ENCODE measurements around the gene ESAM. TPM values are rescaled to one million over a fixed set of nuclear protein-coding genes. Genes with fewer than 3 reads are reported as not detected.

The ESAM gene
- total and polyA plus RNA-seq, 10 of the 15 experiments (the other 5 are each of a cell fraction or from before 2014, with no cell fraction given): 2.7 to 43.6 (median 19.5) TPM

DNA sequence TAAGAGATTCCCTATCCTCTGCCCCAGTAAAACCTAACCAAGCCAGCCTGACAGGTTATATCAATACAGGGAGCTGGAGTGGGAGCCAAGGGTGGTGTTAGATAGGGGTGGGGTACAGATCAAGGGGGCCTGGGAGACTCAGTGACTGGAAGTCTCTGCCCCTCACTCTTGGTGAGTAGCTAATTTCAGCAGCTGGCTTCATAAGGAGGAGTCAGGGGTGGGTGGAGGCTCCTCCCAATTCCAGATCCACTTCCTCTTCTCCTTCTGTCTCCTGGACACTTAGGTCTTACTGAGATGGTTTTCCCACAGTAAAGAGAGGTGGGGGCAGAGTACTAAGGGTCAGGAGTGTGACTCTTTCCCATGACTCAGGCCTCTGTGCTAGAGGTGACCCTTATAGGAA is 8.9 kb downstream of the ESAM start:
- ChIA-PET POLR2A (no interaction called here), RAD21 (ENCODE audit: unreplicated experiment) (interaction anchor here (0.8 to 1.0 kb wide), 3 partner anchors 8 to 83 kb away, joined by 3 read pairs; no protein-coding TSS in a partner anchor), SMC1A (ENCODE audit: uncharacterized antibody, unreplicated experiment) (interaction anchor here (1.1 to 1.5 kb wide), 2 partner anchors 20 to 82 kb away, joined by 3 read pairs; no protein-coding TSS in a partner anchor), CTCF (interaction anchor here (0.7 to 2.2 kb wide), 4 partner anchors 40 to 346 kb away, joined by 3 to 10 read pairs (median 4); no protein-coding TSS in a partner anchor)
- H4K20me1 ChIP-seq (ENCODE audit: control insufficient read depth, insufficient read depth): no peaks in the 10 kb centered on the region
- ATAC-seq (no peak), DNase-seq (ENCODE audit: low read depth, low spot score) (no peak), FAIRE-seq (no peak)
- no peak overlapping the region for H3K9ac ChIP-seq (ENCODE audit: control insufficient read depth, insufficient read depth, low read length)
- H3K4me3 ChIP-seq: no peak overlapping the region
- intact Hi-C loops (cut with micrococcal nuclease; ENCODE audit: unreplicated experiment) (no loop called here), in situ Hi-C loops (cut with MboI) (no loop called here)
- no peak overlapping the region for H2AFZ ChIP-seq (ENCODE audit: control insufficient read depth, low read depth, low read length)
- no peaks in the 10 kb centered on the region; a peak in 1 of 4 replicates for H3K36me3 ChIP-seq (ENCODE audit: control insufficient read depth in 2 of 2, insufficient read depth in 2 of 2, low read length in 1 of 2)
- H3K27ac ChIP-seq (ENCODE audit: control insufficient read depth, insufficient read depth): no peak overlapping the region
- TF ChIP-seq CHD1 (IDR thresholded peaks at IDR 0.05; ENCODE audit: low read depth, low read length): no peak
- peak; percentile 55; the same call in 1 of the 2 replicates for TF ChIP-seq SPI1 (IDR thresholded peaks at IDR 0.05; ENCODE audit: borderline replicate concordance, insufficient read depth, low read depth, low read length)
- no peak for TF ChIP-seq NBN (IDR thresholded peaks at IDR 0.05)
- no peaks in the 10 kb centered on the region for H3K27me3 ChIP-seq (replicated peaks in 1 of 2; ENCODE audit: control insufficient read depth in 2 of 2, insufficient read depth in 2 of 2, low read length in 1 of 2)
- H3K9me3 ChIP-seq (replicated peaks; ENCODE audit: control insufficient read depth, insufficient read depth, low read length): no peaks in the 10 kb centered on the region
- no TSS peak for BruUV-seq (replicated peaks)
- H3K79me2 ChIP-seq (ENCODE audit: control insufficient read depth, insufficient read depth, low read length): peaks cover 8% of the 10 kb centered on the region
- no peak overlapping the region for H3K4me2 ChIP-seq (ENCODE audit: control insufficient read depth, insufficient read depth)
- peaks cover 2% of the 10 kb centered on the region; the same call in 1 of the 2 replicates for H3K4me1 ChIP-seq (ENCODE audit: control insufficient read depth, insufficient read depth, low read length)

DNA sequence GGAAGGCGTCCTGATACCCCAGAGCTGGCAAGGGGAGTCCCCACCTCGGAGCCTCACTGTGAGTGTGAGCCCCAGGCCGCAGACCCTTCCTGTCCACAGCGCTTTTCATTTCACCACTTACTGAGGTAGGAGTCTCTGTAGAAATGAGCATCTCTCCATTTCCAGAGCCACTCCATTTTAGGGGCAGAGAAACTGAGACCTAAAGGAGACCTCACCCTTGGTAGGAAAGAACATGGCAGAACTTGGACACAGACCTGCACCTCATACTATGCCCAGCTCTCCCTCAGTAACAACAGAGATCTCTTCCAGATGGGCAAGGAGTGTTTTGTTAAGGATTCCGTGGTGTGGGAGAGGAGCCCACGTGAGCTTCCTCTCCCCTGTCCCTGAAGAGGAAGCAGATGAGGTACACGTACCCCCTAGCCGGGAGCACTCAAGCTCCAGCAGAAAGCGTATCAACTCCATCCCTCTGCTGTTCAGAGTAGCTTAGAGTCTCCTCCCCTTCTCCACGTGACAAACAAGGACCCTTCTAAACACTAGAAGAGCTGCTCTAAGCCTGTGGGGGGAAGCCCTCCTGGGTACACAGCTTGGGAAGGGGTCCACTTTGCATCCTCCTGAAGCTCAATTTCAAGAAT is 9.5 kb downstream of the ESAM start:
- Histone ChIP-seq H4K20me1 (ENCODE audit: control insufficient read depth, insufficient read depth) (no peaks in the 10 kb centered on the region), H3K36me3 (ENCODE audit: control insufficient read depth in 2 of 2, insufficient read depth in 2 of 2, low read length in 1 of 2) (no peaks in the 10 kb centered on the region; a peak in 1 of 4 replicates), H3K27me3 (replicated peaks in 1 of 2; ENCODE audit: control insufficient read depth in 2 of 2, insufficient read depth in 2 of 2, low read length in 1 of 2) (no peaks in the 10 kb centered on the region), H3K27ac (ENCODE audit: control insufficient read depth, insufficient read depth) (no peak overlapping the region), H3K79me2 (ENCODE audit: control insufficient read depth, insufficient read depth, low read length) (peaks cover 2% of the 10 kb centered on the region), H3K9me3 (replicated peaks; ENCODE audit: control insufficient read depth, insufficient read depth, low read length) (no peaks in the 10 kb centered on the region), H3K4me1 (ENCODE audit: control insufficient read depth, insufficient read depth, low read length) (no peaks in the 10 kb centered on the region), H3K9ac (ENCODE audit: control insufficient read depth, insufficient read depth, low read length) (no peak overlapping the region), H3K4me3 (no peak overlapping the region), H2AFZ (ENCODE audit: control insufficient read depth, low read depth, low read length) (no peak overlapping the region), H3K4me2 (ENCODE audit: control insufficient read depth, insufficient read depth) (no peak overlapping the region)
- CTCF ChIA-PET: interaction anchor here (0.7 to 2.2 kb wide), 4 partner anchors 41 to 346 kb away, joined by 3 to 10 read pairs (median 4); no protein-coding TSS in a partner anchor
- no peak for FAIRE-seq
- DNase-seq (ENCODE audit: low read depth, low spot score): no peak
- in situ Hi-C loops (cut with MboI): no loop called here
- no peak for ATAC-seq
- BruUV-seq (replicated peaks): no TSS peak
- 45% methylated on average over 10 of the region's 10 CpGs for WGBS (ENCODE audit: insufficient coverage, insufficient replicate concordance, low lambda C conversion rate, missing lambda C conversion rate)
- TF ChIP-seq RFX5 (IDR thresholded peaks at IDR 0.05; ENCODE audit: low read depth, low read length) (no peak), ZNF217 (IDR thresholded peaks at IDR 0.05) (no peak), CREM (IDR thresholded peaks at IDR 0.05; ENCODE audit: low read depth) (no peak), SMARCA5 (IDR thresholded peaks at IDR 0.05) (no peak)
- TF ChIP-seq, protein P1, sequence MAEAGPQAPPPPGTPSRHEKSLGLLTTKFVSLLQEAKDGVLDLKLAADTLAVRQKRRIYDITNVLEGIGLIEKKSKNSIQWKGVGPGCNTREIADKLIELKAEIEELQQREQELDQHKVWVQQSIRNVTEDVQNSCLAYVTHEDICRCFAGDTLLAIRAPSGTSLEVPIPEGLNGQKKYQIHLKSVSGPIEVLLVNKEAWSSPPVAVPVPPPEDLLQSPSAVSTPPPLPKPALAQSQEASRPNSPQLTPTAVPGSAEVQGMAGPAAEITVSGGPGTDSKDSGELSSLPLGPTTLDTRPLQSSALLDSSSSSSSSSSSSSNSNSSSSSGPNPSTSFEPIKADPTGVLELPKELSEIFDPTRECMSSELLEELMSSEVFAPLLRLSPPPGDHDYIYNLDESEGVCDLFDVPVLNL (IDR thresholded peaks at IDR 0.05; ENCODE audit: low read depth, low read length): no peak
- POLR2A ChIA-PET: no interaction called here
- RAD21 ChIA-PET (ENCODE audit: unreplicated experiment): interaction anchor here (0.7 to 1.0 kb wide), 4 partner anchors 9 to 84 kb away, joined by 3 read pairs; no protein-coding TSS in a partner anchor
- intact Hi-C loops (cut with micrococcal nuclease; ENCODE audit: unreplicated experiment): no loop called here
- SMC1A ChIA-PET (ENCODE audit: uncharacterized antibody, unreplicated experiment): interaction anchor here (1.1 to 1.5 kb wide), 3 partner anchors 9 to 81 kb away, joined by 3 read pairs; no protein-coding TSS in a partner anchor

Data from GM12878 (cell line).